Renal cortex interstitium (tissue), 11 donors: Measurements from ENCODE around the gene CKMT2. TPM values are rescaled to one million over a fixed set of nuclear protein-coding genes. Genes with fewer than 3 reads are reported as not detected.

Experiments
- DNase-seq, 11 donors: peaks; one replicate each; pipeline ENCODE4 v3.0.0-alpha.2; 2013; ENCODE audit warnings: low read depth in 9 of 11, low spot score in 4 of 11; ENCODE audit errors: extremely low read depth in 1 of 11
- polyA plus RNA-seq, 3 donors: library from polyadenylated mRNA; unstranded; fragments of 120-200 nt; gene quantifications; one replicate each; pipeline ENCODE4 v1.2.1, GENCODE V29; 2013; ENCODE audit not compliant: insufficient read length in 3 of 3

The CKMT2 gene
- polyA plus RNA-seq, 3 donors: 4.9 to 10.5 (median 5.7) TPM

DNA sequence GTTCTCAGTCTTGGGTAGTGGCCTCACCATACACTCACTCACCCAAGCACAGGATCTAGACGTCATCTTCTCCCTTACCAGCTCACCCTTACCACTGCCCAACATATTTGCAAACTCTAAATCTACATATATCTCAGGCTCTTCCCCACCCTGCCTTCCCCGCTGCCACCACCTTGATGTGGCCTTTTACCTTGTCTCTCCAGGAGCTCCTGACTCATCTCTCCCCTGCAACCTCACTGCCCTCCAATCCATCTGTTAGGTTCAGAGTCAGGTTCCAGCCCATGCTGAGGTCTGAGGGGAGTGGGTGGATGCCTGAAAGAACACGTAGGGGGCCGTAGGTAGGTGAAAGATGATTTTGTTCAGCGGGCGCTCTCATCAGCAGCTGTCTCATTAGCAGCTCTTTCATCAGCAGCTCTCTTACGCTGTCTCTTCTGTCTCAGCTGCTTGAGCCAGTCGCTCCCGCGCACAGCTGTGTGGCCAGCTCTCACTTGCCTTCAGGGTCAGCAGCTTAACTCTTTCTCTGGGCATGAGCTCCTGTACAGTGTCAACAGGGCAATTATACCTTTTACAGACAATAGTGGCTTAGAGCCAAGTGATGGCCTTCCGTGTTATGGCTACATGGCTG lies 23.1 kb upstream of the CKMT2 start:
- DNase-seq: no peak

DNA sequence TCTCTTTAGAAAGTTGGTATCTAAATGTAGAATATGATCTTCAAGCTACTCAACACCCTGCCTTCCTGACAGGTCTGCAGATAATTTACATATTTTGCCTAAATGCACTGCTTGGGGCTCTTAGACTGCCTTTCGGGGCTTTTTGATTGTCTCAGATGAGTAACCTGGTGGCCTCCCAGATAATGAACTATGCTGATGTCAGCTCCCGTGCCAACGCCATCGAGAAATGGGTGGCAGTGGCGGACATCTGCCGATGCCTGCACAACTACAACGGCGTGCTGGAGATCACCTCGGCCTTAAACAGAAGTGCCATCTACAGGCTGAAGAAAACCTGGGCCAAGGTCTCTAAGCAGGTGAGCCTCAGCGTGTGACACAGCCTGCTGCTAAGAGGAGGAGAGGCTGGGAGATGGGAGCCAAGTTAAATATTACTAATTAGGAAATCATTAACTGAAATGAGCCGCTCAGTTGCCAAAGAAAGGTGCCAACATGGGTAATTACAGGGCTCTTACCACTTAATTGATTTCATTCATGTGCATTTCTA lies 20.8 kb upstream of the CKMT2 start:
- DNase-seq: no peak

DNA sequence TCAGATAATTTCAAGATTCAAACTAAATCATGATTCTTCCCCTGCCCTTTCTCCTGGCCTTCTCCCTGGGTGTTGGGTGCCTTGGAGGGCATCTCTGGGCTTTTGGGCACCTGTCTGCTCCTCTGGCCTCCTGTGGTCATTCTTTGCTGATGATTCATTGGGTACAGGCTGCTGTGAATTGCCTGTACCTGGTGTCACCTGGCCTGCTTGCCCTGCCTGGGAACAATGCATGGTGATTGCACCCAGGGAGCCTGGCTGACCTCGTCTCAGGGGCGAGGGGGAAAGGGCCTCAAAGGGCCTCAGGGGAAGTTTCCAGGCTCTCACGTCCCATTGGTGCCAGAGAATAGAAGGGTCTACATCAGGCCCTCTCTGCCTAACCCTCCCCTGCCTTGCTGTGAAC lies 20.1 kb upstream of the CKMT2 start:
- DNase-seq: no peak

DNA sequence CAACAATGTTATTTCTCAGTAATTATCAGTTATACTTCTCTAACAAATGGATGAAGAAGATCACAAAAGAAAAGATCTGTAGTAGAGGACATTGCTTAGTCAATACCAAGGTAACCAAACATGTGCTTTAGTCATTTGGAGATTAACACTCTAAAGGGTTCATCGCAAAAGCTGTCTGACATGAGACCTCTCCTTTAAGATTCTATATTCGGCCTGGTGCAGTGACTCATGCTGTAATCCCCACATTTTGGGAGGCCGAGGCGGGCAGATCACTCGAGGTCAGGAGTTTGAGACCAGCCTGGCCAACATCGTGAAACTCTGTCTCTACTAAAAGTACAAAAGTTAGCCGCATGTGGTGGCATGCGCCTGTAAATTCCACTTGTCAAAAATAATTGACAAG lies 18.3 kb upstream of the CKMT2 start:
- no peak for DNase-seq

- no peak for DNase-seq
These were observed 17.0 kb upstream of the CKMT2 start for GRCh38 chr5:81216152-81216551.

DNA sequence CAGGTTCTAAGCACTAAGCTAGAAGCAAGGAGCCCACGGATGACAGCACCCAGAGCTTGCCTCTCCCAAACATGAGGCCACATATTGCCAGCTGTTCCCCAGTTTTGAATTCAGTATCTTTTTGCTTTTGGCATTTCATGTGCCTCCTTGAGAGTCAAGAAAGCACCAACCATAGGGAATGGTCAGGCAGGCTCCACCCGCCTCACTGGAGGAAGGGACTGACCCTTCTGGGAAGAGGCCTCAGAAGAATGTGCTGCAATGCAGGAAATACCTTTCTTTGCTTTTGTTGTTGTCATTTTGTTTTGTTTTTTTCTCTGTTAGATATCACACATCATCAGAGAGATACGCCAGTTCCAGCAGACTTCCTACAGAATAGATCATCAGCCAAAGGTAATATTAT lies 13.7 kb upstream of the CKMT2 start:
- DNase-seq: no peak

DNA sequence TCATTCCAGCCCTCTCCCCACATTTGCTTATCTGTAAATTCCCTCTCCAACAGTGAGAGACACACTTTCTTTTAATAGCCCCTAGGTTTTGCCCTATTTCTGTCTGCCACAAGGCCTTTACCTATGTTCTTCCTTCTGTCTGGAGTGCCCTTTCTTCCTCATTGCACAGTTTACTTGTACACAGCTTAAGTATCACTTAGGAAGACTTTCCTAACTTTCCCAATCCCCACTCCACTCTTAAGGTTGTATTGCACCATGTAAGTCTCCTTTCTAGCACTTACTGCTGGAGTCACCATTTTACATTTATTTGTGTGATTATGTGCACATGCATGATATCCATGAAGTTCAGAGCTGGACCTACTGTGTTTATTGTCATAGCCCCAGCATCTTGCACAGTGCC lies 10.8 kb upstream of the CKMT2 start:
- DNase-seq: no peak

GRCh38 chr5:81225463-81225862 lies 7.7 kb upstream of the CKMT2 start:
- DNase-seq: no peak

DNA sequence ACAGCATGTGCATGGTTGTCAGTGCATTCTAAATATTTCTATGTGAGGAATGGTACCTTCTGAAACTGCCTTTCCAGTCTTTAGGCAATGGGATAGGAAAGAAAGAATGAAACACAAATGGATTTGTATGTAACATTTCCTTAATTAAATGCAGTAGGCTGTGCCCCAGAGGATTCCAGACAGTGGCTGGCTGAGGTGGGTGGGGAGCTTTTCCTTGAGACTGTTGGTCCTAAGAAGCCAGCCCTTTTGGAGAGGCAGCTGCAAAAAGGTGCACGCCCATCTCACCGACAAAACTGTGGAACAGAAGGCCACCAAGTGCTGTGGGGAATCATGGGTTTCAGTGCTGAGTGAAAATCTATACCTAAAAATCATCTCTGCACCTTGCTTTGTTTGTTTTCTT lies 6.8 kb upstream of the CKMT2 start:
- no peak for DNase-seq

DNA sequence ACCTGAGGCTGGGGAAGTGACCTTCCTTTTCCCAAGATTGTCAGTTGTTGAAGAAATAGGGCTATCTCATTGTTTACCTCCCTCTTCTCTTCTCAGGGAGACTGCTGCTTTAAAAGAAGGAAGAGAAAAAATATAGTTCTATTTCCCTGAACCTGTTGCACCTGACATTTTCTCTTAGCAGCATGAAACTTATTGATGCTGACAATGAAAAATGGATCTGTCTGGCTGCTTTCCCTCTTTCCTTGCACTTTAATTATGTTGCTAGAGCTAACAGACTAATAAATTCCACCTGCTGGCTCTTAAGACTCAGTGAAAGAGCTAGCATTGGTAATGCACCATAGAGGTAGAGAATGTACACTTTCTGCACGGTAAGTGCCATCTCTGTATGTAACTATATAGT lies 6.2 kb upstream of the CKMT2 start:
- no peak for DNase-seq

- DNase-seq: no peak
These were observed 5.0 kb upstream of the CKMT2 start for GRCh38 chr5:81228084-81228483.

DNA sequence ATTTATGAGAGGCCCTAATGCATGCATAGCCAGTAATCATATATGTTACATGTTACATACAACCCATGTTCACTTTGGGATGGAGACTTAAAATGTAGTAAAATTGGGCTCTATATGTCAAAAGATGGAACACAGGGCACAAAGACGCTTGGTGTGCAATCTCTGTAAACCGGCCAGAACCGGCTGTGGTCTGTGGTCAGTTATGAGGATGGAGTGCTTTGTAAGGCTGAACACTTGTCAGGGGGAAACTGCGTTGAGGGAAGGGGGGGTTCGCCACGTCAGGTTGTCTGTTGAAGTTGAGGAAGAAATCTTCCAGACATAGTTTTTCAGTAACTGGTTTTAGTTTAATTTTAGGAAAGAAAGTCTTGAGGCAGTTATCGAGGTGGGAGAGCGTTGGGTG lies 2.7 kb upstream of the CKMT2 start:
- no peak for DNase-seq

- no peak for DNase-seq
These were observed 550 bp upstream of the CKMT2 start for GRCh38 chr5:81232464-81233079.

DNA sequence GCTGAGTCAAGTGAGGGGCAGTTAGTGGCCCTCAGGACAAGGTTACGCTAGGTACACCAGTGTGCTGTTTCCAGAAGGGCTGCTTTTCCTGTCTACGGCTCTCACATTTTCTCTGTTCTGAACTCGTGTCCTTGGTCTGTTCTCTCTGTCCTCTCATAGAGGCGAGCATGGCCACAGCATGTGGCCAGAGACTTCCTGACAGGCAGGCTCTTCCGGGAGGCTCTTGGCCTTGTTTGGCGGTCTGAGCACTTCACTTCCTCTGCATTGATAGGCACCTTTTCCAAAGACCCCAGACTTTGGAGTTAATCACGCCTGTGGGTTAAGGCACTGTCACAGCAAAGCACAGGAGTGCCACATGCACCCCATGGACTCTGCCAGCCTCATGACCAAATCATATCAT lies 1.2 kb downstream of the CKMT2 start:
- no peak for DNase-seq

GRCh38 chr5:81234801-81235200 lies 1.7 kb downstream of the CKMT2 start:
- DNase-seq: no peak

DNA sequence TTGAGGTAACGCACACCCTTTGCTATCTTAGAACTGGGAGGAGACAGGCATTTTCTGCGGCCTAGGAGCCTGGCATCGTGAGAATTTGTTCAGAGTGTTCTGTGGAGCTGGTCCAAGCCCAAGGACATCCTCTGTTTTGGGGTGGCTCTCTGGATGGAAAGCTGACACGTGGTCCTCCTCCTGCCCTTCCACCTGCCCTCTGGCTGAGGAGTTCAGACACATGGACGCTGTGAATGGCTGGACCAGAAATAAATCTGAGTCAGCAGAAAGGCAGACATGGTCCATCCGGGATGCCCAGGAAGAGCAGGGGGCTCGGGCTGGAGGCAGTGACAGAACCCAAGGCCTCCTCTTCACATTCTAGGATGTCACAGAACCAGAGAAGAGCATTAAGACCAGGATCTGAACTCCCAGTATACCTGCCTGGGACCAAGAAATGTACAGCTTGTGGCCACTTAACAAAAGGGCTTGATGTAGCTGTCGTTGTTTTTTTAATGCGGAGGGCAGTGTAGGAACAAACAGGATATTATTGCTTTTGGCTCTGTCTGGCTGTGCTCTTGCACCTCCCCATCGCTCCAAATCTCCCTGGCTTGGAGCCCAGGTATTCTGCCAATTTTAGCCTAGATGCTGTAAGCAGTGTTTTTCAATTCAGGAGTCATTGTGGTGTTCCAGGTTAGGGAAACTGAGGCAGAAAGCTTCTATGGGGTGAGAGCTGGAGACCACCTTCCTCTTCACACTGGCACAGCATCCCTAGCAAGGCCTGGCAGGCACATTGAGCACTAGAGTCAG lies 2.4 kb downstream of the CKMT2 start:
- DNase-seq: no peak

- DNase-seq: no peak
These were observed 5.3 kb downstream of the CKMT2 start for GRCh38 chr5:81238460-81238859.

- no peak for DNase-seq
These were observed 6.5 kb downstream of the CKMT2 start for GRCh38 chr5:81239613-81240012.

DNA sequence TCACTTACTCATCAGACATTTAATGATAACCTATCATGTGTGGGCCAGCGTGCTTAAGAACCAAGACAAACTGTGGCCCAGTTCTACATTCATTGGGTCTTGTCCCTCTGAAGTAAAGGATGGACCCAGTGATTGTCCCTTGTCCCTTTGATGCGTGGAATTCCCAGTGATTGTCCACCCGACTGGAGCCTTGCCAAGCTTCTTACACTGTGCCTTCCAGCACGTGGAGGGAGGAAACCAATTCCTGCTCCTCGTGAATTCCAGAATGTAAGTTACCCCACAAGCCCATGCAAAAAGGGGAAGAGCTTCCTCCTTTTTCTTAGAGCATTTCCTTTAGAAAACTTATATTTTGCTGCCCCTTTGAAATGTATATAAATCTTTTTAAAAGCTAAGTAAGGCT lies 7.9 kb downstream of the CKMT2 start:
- DNase-seq: no peak

DNA sequence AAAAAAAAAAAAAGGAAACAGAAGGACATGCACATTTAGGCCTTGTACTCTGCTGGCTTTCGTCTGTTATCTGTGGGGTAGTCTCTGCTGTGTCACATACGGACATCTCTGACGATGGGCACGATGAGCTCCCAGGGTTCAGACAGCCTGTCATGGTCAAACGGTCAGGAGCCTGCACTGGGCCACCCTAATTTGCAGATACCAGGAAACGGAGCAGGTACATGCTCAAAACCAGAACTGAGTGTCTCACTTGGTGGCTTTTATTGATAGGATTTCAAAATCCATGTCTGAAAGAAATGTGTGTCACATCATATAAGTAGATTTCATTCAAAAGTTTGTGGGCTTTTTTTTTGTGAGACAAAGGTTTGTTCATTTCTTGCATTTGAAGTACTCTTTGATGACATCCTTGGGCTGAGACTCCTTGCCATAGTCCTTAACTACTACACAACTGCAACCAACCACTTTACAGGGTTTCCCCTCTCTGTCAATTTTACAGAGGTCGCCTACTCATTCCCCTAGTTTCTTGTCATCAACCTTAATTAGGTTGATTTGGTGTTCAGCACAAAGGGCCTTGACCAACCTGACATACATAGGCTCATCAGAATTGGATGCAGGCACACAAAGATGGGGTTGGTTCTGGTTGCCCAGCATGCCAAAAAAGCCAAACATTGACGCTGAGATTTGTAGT lies 9.0 kb downstream of the CKMT2 start:
- no peak for DNase-seq
